HG03432 (cell line): Measurements from ENCODE around the gene IFT80.

Experiments used
- ATAC-seq: cut with Tn5 transposase; IDR thresholded peaks from one replicate; pipeline ENCODE4 v1.9.1; 2021; ENCODE audit warnings: mild to moderate bottlenecking, moderate library complexity; ENCODE audit not compliant: unreplicated experiment

Gene IFT80

DNA sequence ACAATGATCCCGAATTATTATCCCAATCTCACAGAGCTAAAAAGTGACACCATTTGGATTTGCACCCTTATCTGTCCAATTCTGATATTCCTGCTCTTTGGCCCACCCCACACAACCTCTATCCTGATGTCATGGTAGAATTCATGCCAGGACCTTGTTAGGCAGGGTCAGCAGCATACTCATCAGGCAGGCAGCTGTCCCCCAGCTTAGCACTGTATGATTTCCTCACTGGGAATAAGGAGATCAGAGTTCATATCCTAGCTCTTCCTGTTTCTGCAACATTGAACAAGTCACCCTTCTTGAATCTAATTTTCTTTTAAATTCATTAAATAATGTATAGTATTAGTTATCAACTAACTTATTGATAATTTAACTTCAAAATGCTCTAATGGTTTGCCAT lies 185.8 kb downstream of the IFT80 start:
- ATAC-seq = no peak

DNA sequence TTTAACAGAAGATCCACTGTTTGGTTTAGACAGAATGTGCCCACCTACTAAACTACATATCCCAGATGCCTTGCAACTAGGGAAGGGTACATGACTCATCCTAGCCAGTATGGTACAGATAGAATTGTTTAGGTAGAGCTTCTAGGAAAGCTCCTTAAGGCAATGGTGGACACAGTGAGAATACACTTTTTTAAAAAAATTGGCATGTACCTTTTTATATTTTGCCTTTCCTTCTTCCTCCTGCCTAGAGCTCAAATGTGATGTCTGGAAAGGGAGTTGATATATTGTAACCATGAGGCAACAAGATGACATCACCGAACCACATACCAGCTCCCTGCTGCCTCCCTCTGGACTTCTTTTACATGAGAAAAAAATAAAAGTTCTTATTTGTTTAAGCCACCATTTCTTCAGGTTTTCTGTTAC lies 188.2 kb downstream of the IFT80 start:
- ATAC-seq = peak; percentile 68

DNA sequence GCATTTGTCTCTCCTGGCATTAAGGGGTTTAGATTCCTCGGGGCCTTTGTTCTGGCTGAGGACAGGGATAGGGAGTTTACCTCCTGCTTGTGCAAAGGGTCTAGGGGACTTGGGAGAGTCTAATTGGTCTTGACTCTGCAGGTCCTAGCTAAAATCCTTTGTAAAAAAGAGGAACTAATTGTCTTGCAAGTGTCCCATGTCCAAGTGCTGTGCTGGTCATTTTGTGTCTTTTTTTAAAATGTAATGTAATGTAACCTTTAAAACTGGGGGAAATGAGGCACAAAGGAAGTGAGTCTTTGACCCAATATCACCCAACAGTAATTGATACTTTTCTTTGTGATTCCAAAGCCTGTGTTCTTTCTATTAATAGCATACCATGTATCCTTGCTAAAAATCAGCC lies 188.7 kb downstream of the IFT80 start:
- ATAC-seq = no peak
